ENCODE measurements around the gene SHISA7. TPM values are rescaled to one million over a fixed set of nuclear protein-coding genes. Genes with fewer than 3 reads are reported as not detected.

The SHISA7 gene
- total RNA-seq, 2 experiments from 2014 or later = not detected

DNA sequence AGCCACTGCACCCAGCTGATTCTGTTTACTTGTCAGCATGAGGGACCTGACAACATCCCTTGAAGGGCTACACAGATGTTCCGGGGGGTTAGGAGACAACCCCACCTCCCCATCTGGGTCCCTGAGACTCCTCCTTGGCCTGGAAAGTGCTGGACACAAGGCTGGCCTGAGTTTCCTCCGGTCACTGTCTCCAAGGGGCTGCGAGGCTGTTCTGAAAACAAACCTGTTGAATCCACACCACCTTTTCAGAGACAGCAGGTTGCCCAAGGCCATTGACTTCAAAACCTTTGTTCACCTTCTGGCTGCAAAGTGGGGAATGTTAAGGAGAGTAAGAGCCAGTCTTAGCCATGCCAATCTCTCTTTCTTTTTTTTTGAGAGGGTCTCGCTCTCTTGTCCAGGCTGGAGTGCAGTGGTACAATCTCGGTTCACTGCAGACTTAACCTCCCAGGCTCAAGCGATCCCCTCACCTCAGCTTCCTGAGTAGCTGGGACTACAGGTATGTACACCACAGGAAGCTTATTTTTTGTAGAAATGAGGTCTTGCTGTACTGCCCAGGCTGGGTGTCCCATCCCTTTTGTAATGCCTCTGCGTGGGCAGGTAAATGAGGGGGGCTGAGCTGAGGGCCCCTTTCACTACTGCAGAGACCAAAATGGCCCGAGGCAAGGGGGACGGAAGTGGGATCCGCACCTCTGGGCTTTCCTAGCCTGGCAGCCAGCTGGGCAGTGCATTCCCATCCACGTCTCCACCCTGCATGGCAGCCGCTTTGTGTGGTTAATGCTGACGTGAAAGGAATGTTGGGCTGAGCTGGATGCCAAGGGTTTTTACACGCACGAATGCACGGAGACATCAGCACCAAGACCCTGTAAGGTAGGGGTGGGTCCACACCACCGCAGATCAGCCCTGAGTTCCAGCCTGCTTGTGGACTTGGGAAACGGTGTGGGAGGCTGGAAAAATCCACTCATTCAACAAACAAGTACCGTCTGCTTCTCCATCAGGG is 31.5 kb upstream of the SHISA7 start:
- no peak overlapping the region for H3K27ac Mint-ChIP-seq
- H3K4me3 Mint-ChIP-seq = peak overlapping the region; percentile 18
- peaks cover 2% of the 10 kb centered on the region for H3K36me3 Mint-ChIP-seq
- DNase-seq = no peak
- no peaks in the 10 kb centered on the region for H3K27me3 Mint-ChIP-seq
- no peaks in the 10 kb centered on the region for H3K9me3 Mint-ChIP-seq
- H3K4me1 Mint-ChIP-seq = peaks cover 28% of the 10 kb centered on the region

DNA sequence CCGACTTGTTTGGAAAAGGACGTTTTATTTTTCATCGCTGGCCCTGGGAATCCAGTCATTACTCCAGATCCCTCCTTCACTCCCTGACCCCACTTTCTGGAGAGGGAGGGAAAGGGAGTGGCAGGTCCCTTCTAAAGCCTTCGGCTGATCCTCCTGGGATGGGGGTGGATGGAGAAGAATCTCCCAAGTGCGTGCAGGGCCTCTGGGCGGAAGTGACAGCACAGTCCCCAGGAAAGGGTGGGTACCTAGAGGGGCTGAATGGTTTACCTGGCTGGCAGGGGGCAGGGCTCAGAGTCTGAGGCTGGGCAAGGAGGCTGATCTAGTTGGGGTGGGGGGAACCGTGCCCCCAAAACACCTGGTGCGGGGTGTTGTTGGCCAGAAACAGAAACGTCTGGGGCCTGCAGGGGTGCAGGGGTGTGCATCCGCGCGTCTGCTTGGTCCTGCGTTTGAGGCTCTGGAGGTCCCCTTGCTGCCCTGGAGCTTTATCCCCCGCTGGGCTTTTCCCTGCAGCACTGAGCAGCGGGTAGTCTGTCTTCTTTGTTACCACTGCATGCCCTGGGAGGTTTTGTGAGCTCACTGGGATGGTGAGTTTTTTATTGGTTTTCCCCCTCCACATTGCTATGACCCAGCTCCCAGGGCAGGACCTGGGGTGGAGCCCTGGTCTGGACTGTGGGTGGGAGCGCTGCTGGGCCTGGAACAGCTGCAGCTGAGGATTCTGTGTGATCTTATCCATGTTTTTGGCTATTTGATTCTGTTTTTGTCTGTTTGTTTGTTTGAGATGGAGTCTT is 30.3 kb upstream of the SHISA7 start:
- H3K27ac Mint-ChIP-seq = no peak overlapping the region
- no peak for DNase-seq
- peaks cover 19% of the 10 kb centered on the region for H3K4me1 Mint-ChIP-seq
- no peaks in the 10 kb centered on the region for H3K9me3 Mint-ChIP-seq
- H3K27me3 Mint-ChIP-seq = no peaks in the 10 kb centered on the region
- no peaks in the 10 kb centered on the region for H3K36me3 Mint-ChIP-seq
- no peak overlapping the region for H3K4me3 Mint-ChIP-seq

DNA sequence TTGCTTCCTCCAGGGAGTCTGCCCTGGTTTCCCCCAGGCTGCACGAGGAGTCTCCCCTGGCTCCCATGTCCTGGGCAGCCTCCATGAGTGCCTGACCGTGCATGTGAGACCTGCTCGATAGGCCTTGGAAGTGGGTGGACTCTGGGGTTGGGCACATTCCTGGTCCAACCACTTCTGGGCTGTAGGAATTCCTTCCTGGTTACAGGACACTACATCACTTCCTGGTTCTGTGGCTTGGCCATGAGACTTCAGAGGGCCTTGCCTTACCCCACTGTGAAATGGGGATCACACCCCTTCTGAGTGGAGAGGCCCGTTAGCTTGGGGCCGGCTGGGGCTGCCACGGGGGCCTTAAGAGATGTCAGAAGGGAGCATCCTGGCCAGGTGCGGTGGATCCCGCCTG is 29.4 kb upstream of the SHISA7 start:
- peaks cover 15% of the 10 kb centered on the region for H3K4me1 Mint-ChIP-seq
- no peaks in the 10 kb centered on the region for H3K27me3 Mint-ChIP-seq
- no peak overlapping the region for H3K4me3 Mint-ChIP-seq
- H3K9me3 Mint-ChIP-seq = no peaks in the 10 kb centered on the region
- no peak for DNase-seq
- no peaks in the 10 kb centered on the region for H3K36me3 Mint-ChIP-seq
- no peak overlapping the region for H3K27ac Mint-ChIP-seq

DNA sequence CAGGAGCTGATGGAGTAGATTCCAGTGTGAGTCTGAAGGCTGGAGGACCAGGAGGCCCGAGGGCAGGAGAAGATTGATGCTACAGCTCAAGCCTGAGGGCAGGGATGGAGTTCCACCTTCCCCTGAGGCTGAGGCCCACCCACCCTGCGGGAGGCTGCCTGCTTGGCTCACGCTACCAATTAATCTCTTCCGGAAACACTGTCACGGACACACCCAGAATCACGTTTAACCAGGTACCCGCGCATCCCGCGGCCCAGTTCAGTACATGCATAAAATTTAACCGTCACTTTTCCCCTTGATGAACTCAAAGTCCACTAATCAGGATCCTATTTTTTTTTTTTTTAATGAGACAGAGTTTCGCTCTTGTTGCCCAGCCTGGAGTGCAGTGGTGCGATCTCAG is 28.2 kb upstream of the SHISA7 start:
- peaks cover 13% of the 10 kb centered on the region for H3K4me1 Mint-ChIP-seq
- H3K36me3 Mint-ChIP-seq = no peaks in the 10 kb centered on the region
- no peak overlapping the region for H3K4me3 Mint-ChIP-seq
- no peaks in the 10 kb centered on the region for H3K9me3 Mint-ChIP-seq
- no peak for DNase-seq
- no peak overlapping the region for H3K27ac Mint-ChIP-seq
- H3K27me3 Mint-ChIP-seq = no peaks in the 10 kb centered on the region

DNA sequence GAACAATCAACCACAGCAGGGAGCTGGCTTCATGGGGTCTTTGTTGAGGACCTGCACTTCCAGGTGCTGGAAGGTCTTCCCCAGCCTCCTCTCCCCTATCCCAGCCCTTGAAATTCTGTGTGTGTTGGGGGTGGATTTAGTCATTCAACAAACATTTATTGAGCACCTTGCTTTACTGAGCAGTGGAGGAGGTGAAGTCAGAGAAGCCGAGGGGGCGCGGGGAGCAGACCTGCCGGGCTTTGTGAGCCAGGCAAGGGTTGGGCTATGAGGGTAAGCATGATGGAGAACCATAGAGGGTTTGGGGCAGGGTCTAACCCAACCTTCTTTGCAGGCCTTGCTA is 24.9 kb upstream of the SHISA7 start:
- Mint-ChIP-seq H3K36me3 (no peaks in the 10 kb centered on the region), H3K27me3 (no peaks in the 10 kb centered on the region), H3K27ac (no peak overlapping the region), H3K4me1 (peaks cover 3% of the 10 kb centered on the region), H3K4me3 (no peak overlapping the region), H3K9me3 (no peaks in the 10 kb centered on the region)
- no peak for DNase-seq

DNA sequence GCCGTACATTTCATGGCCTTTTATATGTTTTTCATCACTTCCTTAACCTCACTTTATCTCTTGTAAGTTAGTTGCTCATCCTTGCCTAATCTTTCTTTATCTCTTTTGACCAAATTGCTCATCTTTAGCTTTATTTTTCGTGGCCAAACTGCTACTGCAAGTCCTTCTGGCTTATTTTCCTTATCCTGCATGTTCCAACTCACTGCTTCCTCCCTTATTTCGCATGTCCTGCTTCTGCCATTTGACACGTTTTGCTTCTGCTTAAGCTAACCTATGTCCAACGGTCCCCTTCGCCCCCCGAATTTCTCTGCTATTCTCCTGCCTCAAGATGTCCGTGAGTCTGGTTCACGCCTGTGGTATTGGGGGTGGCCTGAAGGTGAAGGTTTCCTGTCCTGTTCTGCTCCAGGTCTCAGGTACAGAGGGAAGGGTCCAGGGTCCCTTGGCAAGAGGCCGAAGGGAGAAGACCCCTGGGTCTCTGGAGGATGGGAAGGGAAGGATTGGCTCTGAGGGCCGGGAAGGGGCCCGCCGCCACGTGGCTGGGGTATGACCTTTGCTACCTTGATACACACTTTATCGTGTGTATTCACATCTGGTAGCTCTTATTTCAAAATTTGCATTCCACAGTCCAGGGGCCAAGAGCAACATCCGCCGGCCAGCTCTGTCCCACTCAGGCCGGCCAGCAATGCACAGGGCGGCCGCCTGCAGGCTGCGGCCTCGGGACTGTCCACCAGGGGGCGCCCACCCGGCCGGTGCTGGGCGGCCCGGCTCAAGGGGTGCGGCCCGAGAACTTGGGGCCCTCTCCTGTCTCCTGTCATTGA is 24.3 kb upstream of the SHISA7 start:
- H3K27ac Mint-ChIP-seq = no peak overlapping the region
- H3K27me3 Mint-ChIP-seq = no peaks in the 10 kb centered on the region
- peak; percentile 76 for DNase-seq
- H3K9me3 Mint-ChIP-seq = no peaks in the 10 kb centered on the region
- H3K4me1 Mint-ChIP-seq = peaks cover 3% of the 10 kb centered on the region
- H3K36me3 Mint-ChIP-seq = no peaks in the 10 kb centered on the region
- H3K4me3 Mint-ChIP-seq = no peak overlapping the region

DNA sequence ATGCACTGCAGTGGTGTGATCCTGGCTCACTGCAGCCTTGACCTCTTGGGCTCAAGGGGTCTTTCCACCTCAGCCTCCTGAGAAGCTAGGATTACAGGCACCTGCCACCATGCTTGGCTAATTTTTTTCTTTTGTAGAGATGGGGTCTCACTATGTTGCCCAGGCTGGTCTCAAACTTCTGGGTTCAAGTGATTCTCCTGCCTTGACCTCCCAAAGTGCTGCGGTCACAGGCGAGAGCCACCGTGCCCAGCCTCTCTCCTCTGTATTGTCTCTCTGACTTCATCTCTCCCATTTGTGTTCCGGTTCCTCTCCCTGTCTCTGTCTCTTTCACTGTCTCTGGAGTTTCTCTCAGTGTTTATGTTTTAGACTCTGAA is 23.1 kb upstream of the SHISA7 start:
- no peak overlapping the region for H3K27ac Mint-ChIP-seq
- no peak for DNase-seq
- H3K4me3 Mint-ChIP-seq = no peak overlapping the region
- peaks cover 2% of the 10 kb centered on the region for H3K36me3 Mint-ChIP-seq
- no peaks in the 10 kb centered on the region for H3K9me3 Mint-ChIP-seq
- H3K4me1 Mint-ChIP-seq = peaks cover 10% of the 10 kb centered on the region
- H3K27me3 Mint-ChIP-seq = no peaks in the 10 kb centered on the region

DNA sequence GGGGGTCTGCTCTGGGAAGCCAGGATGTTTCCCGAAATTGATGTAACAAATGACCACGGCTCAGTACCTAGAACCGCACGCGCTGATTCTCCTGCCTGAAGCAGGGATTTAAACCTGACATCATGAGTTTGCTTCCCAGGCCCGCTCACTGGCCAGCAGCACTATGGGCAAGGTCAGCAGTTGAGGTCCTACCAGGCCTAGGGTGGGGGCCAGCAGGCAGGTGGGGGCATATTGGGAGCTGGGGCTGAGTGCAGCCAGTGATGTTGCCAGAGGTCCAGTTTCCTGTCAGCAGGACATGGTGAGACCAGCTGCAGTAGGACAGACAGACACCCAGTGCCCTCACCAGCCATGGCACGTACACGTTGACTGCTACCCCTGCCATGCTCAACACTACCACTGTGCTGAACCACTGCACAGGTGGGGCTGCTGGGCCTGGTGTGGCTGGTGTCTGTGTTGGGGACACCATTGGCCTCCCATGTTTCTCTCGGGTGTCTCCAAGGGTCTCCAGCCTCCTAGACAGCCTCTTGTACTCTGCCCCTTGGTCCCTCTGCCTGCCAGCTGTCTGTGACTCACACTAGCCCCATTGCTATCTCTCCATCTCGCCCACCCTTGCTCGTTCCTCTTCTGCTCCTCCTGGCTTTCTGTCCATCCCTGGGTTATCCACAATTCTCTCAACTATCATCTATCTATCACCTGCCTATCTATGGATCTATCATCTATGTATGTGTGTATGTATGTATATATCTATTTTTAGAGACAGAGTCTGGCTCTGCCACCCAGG is 22.6 kb upstream of the SHISA7 start:
- peaks cover 14% of the 10 kb centered on the region for H3K4me1 Mint-ChIP-seq
- peaks cover 2% of the 10 kb centered on the region for H3K36me3 Mint-ChIP-seq
- no peaks in the 10 kb centered on the region for H3K9me3 Mint-ChIP-seq
- DNase-seq = no peak
- no peak overlapping the region for H3K27ac Mint-ChIP-seq
- H3K27me3 Mint-ChIP-seq = no peaks in the 10 kb centered on the region
- H3K4me3 Mint-ChIP-seq = no peak overlapping the region

DNA sequence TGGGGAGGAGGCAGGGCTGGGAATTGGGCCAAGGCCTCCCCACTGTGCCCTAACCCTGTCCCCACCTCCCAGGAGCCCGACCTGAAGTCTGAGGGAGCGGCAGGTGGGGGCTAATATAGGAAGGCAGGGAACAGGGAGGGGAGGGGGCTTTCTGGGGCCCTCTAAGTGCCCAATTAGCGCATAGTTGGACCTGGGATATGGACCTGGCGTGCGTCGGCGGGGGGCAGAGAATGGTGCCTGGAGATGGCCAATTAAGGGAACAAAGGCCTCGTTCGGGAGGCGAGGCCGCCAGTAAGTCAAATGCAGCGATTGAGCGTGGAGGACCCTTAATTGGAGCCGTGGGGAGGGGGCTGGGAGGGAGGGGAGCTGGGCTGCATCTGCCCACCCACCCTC is 21.6 kb upstream of the SHISA7 start, which contains the start of gene C19orf85:
TSS of gene C19orf85 (minus strand) at position 90 of the 393 bp plus-strand sequence. CDS start 197 bp downstream, outside the sequence.
- Mint-ChIP-seq H3K9me3 (no peaks in the 10 kb centered on the region), H3K4me3 (no peak within 1 kb of the TSS), H3K36me3 (peaks cover 2% of the 10 kb centered on the region), H3K4me1 (peaks cover 21% of the 10 kb centered on the region), H3K27ac (no peak within 1 kb of the TSS), H3K27me3 (no peaks in the 10 kb centered on the region)
- no peak for DNase-seq

DNA sequence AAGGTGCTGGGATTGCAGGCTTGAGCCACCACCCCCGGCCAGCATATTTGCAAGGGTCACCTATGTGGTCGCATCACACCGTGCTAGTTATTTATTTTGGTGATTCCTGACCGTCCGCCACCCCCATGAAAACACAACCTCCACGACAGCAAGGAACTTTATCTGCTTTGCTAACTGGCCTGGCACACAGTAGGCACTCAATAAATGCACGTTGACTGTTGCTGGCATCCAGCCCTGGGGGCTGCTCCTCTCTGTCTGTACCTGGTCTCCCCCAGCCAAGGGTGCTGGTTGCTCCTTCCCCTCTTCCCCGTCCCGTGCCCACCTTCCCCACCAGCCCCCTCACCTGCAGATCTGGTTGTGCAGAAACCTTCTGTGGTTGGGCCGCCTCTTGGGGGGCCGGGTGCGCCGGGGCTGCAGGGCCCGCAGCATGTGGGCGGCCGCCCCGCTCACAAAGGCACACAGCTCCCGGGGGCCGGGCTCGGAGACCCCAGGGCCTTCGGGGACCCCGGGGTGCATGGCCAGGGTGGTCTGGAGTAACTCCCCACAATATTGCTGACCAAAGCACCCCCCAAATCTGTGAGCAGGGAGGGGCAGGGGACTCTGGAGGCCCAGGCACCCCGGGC is 21.1 kb upstream of the SHISA7 start:
- Mint-ChIP-seq H3K4me3 (no peak overlapping the region), H3K4me1 (peaks cover 21% of the 10 kb centered on the region), H3K9me3 (no peaks in the 10 kb centered on the region), H3K27me3 (no peaks in the 10 kb centered on the region), H3K36me3 (peaks cover 2% of the 10 kb centered on the region), H3K27ac (no peak overlapping the region)
- DNase-seq = no peak

DNA sequence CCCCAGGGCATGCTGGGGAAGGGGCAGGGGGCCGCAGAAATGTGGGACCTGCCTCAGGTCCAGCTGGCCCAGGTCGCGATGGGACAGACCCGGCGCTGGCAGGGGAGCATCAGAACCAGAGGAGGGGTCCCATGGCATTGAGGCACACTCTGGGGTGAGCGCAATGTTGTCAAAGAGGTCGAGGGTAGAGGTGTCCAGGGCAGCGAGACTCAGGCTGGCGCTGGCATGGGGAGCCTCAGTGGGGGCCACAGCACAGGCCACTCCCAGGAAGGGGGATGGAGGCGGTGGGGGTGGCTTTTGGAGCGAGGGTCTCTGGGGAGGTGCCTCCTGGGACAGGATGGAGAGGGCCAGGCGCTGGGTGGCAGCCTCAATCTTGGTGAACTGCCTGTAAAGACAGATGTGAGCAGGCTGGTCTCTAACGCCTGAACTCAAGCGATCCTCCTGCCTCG is 20.5 kb upstream of the SHISA7 start:
- DNase-seq = no peak
- H3K27ac Mint-ChIP-seq = no peak overlapping the region
- peaks cover 21% of the 10 kb centered on the region for H3K4me1 Mint-ChIP-seq
- peaks cover 2% of the 10 kb centered on the region for H3K36me3 Mint-ChIP-seq
- H3K4me3 Mint-ChIP-seq = no peak overlapping the region
- no peaks in the 10 kb centered on the region for H3K9me3 Mint-ChIP-seq
- H3K27me3 Mint-ChIP-seq = no peaks in the 10 kb centered on the region

DNA sequence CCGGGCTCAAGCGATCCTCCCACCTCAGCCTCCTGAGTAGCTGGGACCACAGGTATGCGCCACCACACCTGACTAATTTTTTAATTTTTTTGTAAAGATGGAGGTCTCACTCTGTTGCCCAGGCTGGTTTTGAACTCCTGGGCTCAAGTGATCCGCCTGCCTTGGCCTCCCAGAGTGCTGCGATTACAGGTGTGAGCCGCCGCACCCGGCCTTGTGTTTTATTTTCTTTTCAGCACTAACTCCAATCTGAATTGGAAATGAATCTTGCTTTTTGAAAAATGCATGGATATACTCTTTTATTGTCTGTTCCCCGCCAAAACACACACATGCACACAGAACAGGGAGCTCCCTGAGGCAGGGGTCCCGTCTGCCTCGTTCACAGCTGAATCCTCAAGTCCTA is 19.6 kb upstream of the SHISA7 start:
- Mint-ChIP-seq H3K4me3 (peak overlapping the region; percentile 82), H3K27ac (no peak overlapping the region), H3K27me3 (no peaks in the 10 kb centered on the region), H3K4me1 (peaks cover 18% of the 10 kb centered on the region), H3K9me3 (no peaks in the 10 kb centered on the region), H3K36me3 (peaks cover 2% of the 10 kb centered on the region)
- no peak for DNase-seq

DNA sequence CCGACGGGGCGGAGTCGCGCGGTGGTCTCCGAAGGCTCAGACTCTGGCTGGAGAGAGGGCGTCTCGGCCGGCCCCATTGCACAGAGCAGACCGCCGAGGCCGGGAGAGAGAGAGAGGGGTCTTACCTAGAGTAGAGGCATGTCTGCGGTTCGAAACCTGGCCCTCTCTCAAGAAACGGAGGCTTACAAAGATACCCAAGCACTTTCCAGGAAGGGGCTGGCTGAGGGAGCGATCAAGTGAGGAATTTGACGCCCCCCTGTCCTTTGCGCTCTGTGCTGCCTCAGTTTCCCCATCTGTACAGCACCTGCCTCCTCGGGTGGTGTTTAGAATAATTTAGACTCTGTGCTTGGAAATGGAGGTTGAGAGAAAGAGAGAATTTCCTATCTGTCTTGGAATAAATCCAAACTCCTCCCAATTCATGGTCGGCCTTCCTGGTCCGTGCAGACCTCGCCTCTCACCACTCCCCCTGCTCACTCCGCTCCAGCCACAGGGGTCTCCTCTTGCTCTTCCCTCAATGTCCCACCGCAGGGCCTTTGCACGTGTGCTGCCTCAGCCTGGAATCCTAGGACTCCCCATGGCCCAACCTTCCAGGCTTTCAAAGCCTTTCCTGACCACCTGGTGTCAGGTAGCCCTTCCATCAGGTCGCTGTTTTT is 19.0 kb upstream of the SHISA7 start:
- no peaks in the 10 kb centered on the region for H3K27me3 Mint-ChIP-seq
- H3K27ac Mint-ChIP-seq = peak overlapping the region; percentile 83
- H3K4me3 Mint-ChIP-seq = peak overlapping the region; percentile 82
- peaks cover 18% of the 10 kb centered on the region for H3K4me1 Mint-ChIP-seq
- peaks cover 2% of the 10 kb centered on the region for H3K36me3 Mint-ChIP-seq
- H3K9me3 Mint-ChIP-seq = no peaks in the 10 kb centered on the region
- no peak for DNase-seq
